CD14-positive monocyte (primary cell): ENCODE data around the gene TMEM235. TPM values are rescaled to one million over a fixed set of nuclear protein-coding genes. Genes with fewer than 3 reads are reported as not detected.
A peak's percentile ranks its signal among the peaks of the same experiment; 100 is the strongest.

ENCODE experiments used
- DNase-seq, 3 donors: peaks; one replicate each; pipeline ENCODE4 v3.0.0-alpha.2; 2011 to 2022
- H2AFZ ChIP-seq: 2 replicates; pipeline ENCODE4 v1.6.0; 2012; ENCODE audit warnings: mild to moderate bottlenecking, low read depth, low read length, inconsistent platforms; ENCODE audit not compliant: insufficient read depth, poor library complexity, severe bottlenecking
- H3K27ac ChIP-seq, 2 donors: 1 replicate in 1 of 2; 2 replicates in 1 of 2; pipeline ENCODE4 v1.5.1; 2012 to 2013; ENCODE audit warnings: low read length in 2 of 2, control low read depth in 1 of 2, inconsistent platforms in 1 of 2, low read depth in 1 of 2, mild to moderate bottlenecking in 1 of 2
- H3K27me3 ChIP-seq, 2 donors: one replicate each; pipeline versions ENCODE4 v1.6.0 to v1.6.1; 2011 to 2013; ENCODE audit warnings: low read length in 2 of 2; ENCODE audit not compliant: control insufficient read depth in 2 of 2, insufficient read depth in 2 of 2
- H3K36me3 ChIP-seq, 2 donors: replicated peaks in 1 of 2; 1 replicate in 1 of 2; 2 replicates in 1 of 2; pipeline versions ENCODE4 v1.5.1 to v1.6.1; 2012 to 2013; ENCODE audit warnings: low read length in 2 of 2, control low read depth in 1 of 2, inconsistent platforms in 1 of 2, mild to moderate bottlenecking in 1 of 2; ENCODE audit not compliant: insufficient read depth in 2 of 2, control insufficient read depth in 1 of 2
- H3K4me1 ChIP-seq, 2 donors: 1 replicate in 1 of 2; 2 replicates in 1 of 2; pipeline versions ENCODE4 v1.5.1 to v1.6.1; 2012 to 2013; ENCODE audit warnings: low read length in 2 of 2, control low read depth in 1 of 2, inconsistent platforms in 1 of 2, mild to moderate bottlenecking in 1 of 2, moderate library complexity in 1 of 2; ENCODE audit not compliant: insufficient read depth in 2 of 2, control insufficient read depth in 1 of 2
- H3K4me2 ChIP-seq: replicated peaks from 2 replicates; pipeline ENCODE3; 2012; ENCODE audit warnings: low read length, moderate library complexity, mild to moderate bottlenecking; ENCODE audit not compliant: poor library complexity, severe bottlenecking; ENCODE audit errors: extremely low read depth
- H3K4me3 ChIP-seq, 3 experiments: fragments of 200-600 bp in 1 of 3; sonication (generic) in 1 of 3; replicated peaks in 1 of 3; 1 replicate in 2 of 3; 2 replicates in 1 of 3; pipeline ENCODE4 v1.5.1; 2011 to 2013; ENCODE audit warnings: low read length in 3 of 3, mild to moderate bottlenecking in 3 of 3, control low read depth in 2 of 3, low read depth in 2 of 3, inconsistent platforms in 1 of 3, moderate library complexity in 1 of 3
- H3K79me2 ChIP-seq: 2 replicates; pipeline ENCODE4 v1.6.0; 2012; ENCODE audit warnings: mild to moderate bottlenecking, control low read depth, inconsistent platforms, low read length, moderate library complexity; ENCODE audit not compliant: insufficient read depth
- H3K9ac ChIP-seq: 2 replicates; pipeline ENCODE4 v1.6.0; 2017; ENCODE audit warnings: low read length, mild to moderate bottlenecking; ENCODE audit not compliant: insufficient read depth, poor library complexity, severe bottlenecking
- H3K9me3 ChIP-seq, 2 donors: replicated peaks in 1 of 2; 1 replicate in 1 of 2; 2 replicates in 1 of 2; pipeline versions ENCODE4 v1.5.1 to v1.6.1; 2012 to 2013; ENCODE audit warnings: low read length in 2 of 2, control low read depth in 1 of 2; ENCODE audit not compliant: control insufficient read depth in 1 of 2, insufficient read depth in 1 of 2
- H4K20me1 ChIP-seq: 2 replicates; pipeline ENCODE4 v1.6.0; 2012; ENCODE audit warnings: mild to moderate bottlenecking, low read length, control low read depth, moderate library complexity; ENCODE audit not compliant: insufficient read depth
- H3K27ac Mint-ChIP-seq, 7 donors: one replicate each; pipeline ENCODE4 v1.8.0; 2020; ENCODE audit warnings: mild to moderate bottlenecking in 7 of 7, mixed read lengths in 7 of 7, moderate library complexity in 6 of 7, inconsistent platforms in 2 of 7
- H3K27me3 Mint-ChIP-seq, 3 donors: one replicate each; pipeline ENCODE4 v1.8.0; 2021 to 2022; ENCODE audit warnings: low read depth in 3 of 3, mild to moderate bottlenecking in 3 of 3, mixed read lengths in 3 of 3, moderate library complexity in 3 of 3, inconsistent platforms in 1 of 3
- H3K36me3 Mint-ChIP-seq, 2 donors: one replicate each; pipeline ENCODE4 v1.8.0; 2020; ENCODE audit warnings: mixed read lengths in 2 of 2, inconsistent platforms in 1 of 2, mild to moderate bottlenecking in 1 of 2
- H3K4me1 Mint-ChIP-seq: one replicate; pipeline ENCODE4 v1.8.0; 2020; ENCODE audit warnings: mild to moderate bottlenecking, mixed read lengths
- H3K4me3 Mint-ChIP-seq, 2 donors: one replicate each; pipeline ENCODE4 v1.8.0; 2020; ENCODE audit warnings: mild to moderate bottlenecking in 2 of 2, mixed read lengths in 2 of 2, moderate library complexity in 1 of 2
- H3K9me3 Mint-ChIP-seq, 7 donors: one replicate each; pipeline ENCODE4 v1.8.0; 2020 to 2022; ENCODE audit warnings: mixed read lengths in 7 of 7, mild to moderate bottlenecking in 6 of 7, moderate library complexity in 6 of 7, inconsistent platforms in 2 of 7
- CTCF ChIP-seq: fragments of 200-600 bp; IDR thresholded peaks from one replicate; pipeline ENCODE4 v1.8.0; 2022; ENCODE audit warnings: antibody characterized with exemption, mild to moderate bottlenecking
- WGBS: methylation state at CpG from one replicate; pipeline ENCODE4 v1.1.5; 2013; ENCODE audit warnings: missing lambda C conversion rate; ENCODE audit not compliant: insufficient coverage; 5-methylcytosine and 5-hydroxymethylcytosine counted together
- intact Hi-C, 2 donors: fragments of 100-400 bp; cut with micrococcal nuclease; formaldehyde crosslinking; loops; one replicate each; pipeline versions ENCODE4 v1.15.0 to v1.15.1; 2023
- polyA plus RNA-seq, 3 donors: library from polyadenylated mRNA; depleted of rRNA in 1 of 3; unstranded in 2 of 3; stranded (reverse) in 1 of 3; fragments of 300-500 nt in 2 of 3; fragments of >200 nt in 1 of 3; fragmentation: Illumina TruSeq in 2 of 3; gene quantifications; 1 replicate in 2 of 3; 2 replicates in 1 of 3; pipeline ENCODE4 v1.2.3, GENCODE V29; 2012 to 2021

The TMEM235 gene
- polyA plus RNA-seq, 3 donors = not detected

- no peak overlapping the region for H3K27ac ChIP-seq
- DNase-seq = no peak
- H3K27ac Mint-ChIP-seq = no peak overlapping the region
- intact Hi-C loops = loop anchor here in 1 of 2 donors (5.0 kb wide), 1 partner anchor 128 kb away; no protein-coding TSS in a partner anchor
- H3K36me3 ChIP-seq = peaks cover 0 to under 1% of the 10 kb centered on the region in 2 donors
- H3K4me1 Mint-ChIP-seq = peaks cover 22% of the 10 kb centered on the region
- peaks cover 0 to 14% (median 4%) of the 10 kb centered on the region in 7 donors for H3K9me3 Mint-ChIP-seq
- H2AFZ ChIP-seq = no peak overlapping the region
- H3K36me3 Mint-ChIP-seq = peaks cover 4 to 5% of the 10 kb centered on the region in 2 donors
- 82% methylated on average over 5 of the region's 13 CpGs for WGBS
- no peak overlapping the region for H3K9ac ChIP-seq
- H4K20me1 ChIP-seq = no peaks in the 10 kb centered on the region
- no peak for TF ChIP-seq CTCF
- H3K4me3 ChIP-seq = no peak overlapping the region
- no peak overlapping the region for H3K4me2 ChIP-seq
- peaks cover 13 to 20% of the 10 kb centered on the region in 2 donors for H3K4me1 ChIP-seq
- H3K9me3 ChIP-seq = peaks cover 0 to 14% of the 10 kb centered on the region in 2 donors
- peaks cover 56 to 81% (median 70%) of the 10 kb centered on the region in 3 donors for H3K27me3 Mint-ChIP-seq
- H3K4me3 Mint-ChIP-seq = peak overlapping the region in 1 of 2 donors; percentile 75
- no peaks in the 10 kb centered on the region for H3K79me2 ChIP-seq
- H3K27me3 ChIP-seq = peaks cover 15 to 53% of the 10 kb centered on the region in 2 donors
These were observed 1.0 kb upstream of the TMEM235 start for GRCh38 chr17:78230252-78230962.

- no peak overlapping the region for H3K4me3 ChIP-seq
- H2AFZ ChIP-seq = no peak overlapping the region
- H3K27ac ChIP-seq = no peak overlapping the region
- H3K27me3 ChIP-seq = peaks cover 15 to 41% of the 10 kb centered on the region in 2 donors
- no peaks in the 10 kb centered on the region for H3K79me2 ChIP-seq
- Mint-ChIP-seq H3K36me3 (peaks cover 0 to 2% of the 10 kb centered on the region in 2 donors), H3K4me1 (peaks cover 11% of the 10 kb centered on the region), H3K4me3 (peak overlapping the region; percentile 37 to 72), H3K9me3 (peaks cover 0 to 14% (median 4%) of the 10 kb centered on the region in 7 donors), H3K27ac (no peak overlapping the region), H3K27me3 (peaks cover 52 to 69% (median 60%) of the 10 kb centered on the region in 3 donors)
- no peak for DNase-seq
- 6% methylated on average over 43 of the region's 55 CpGs for whole genome bisulfite sequencing
- no peak overlapping the region for H3K4me2 ChIP-seq
- no peaks in the 10 kb centered on the region for H4K20me1 ChIP-seq
- no peaks in the 10 kb centered on the region for H3K36me3 ChIP-seq
- intact Hi-C loops = loop anchor here in 1 of 2 donors (5.0 kb wide), 1 partner anchor 130 kb away; no protein-coding TSS in a partner anchor
- H3K9me3 ChIP-seq = peaks cover 0 to 14% of the 10 kb centered on the region in 2 donors
- TF ChIP-seq CTCF = no peak
- H3K9ac ChIP-seq = no peak overlapping the region
- H3K4me1 ChIP-seq = peaks cover 3 to 11% of the 10 kb centered on the region in 2 donors
These were observed 794 bp downstream of the TMEM235 start for GRCh38 chr17:78231991-78232858.
